ENCODE measurements around the gene HSDL1. TPM values are rescaled to one million over a fixed set of nuclear protein-coding genes. Genes with fewer than 3 reads are reported as not detected.

The HSDL1 gene
- 18.1 to 19.6 TPM (median 19.4 TPM) in 5 replicates for total RNA-seq (2022; extraction: Qiagen RNA extraction)

GRCh38 chr16:84144859-84145639 is at the start of gene HSDL1, which contains the start of gene DNAAF1:
TSS of gene HSDL1 (minus strand) at chr16:84145177. CDS start at chr16:84131321, 13,856 bp downstream.
TSS of gene DNAAF1 (plus strand) at chr16:84145308. CDS start at chr16:84145441, 133 bp downstream.

GRCh38 chr16:84190731-84191388 is 45.9 kb upstream of the HSDL1 start, which contains the start of gene ADAD2:
TSS of gene ADAD2 (plus strand) at chr16:84191157. CDS start at chr16:84191231, 74 bp downstream.

GRCh38 chr16:84186685-84187437 is 41.9 kb upstream of the HSDL1 start, which contains the start of gene TAF1C:
TSS of gene TAF1C (minus strand) at chr16:84187057. CDS start at chr16:84184988, 2,069 bp downstream.

GRCh38 chr16:84116720-84117493 is 28.1 kb downstream of the HSDL1 start, which contains the start of gene MBTPS1:
TSS of gene MBTPS1 (minus strand) at chr16:84116942. CDS start at chr16:84101783, 15,159 bp downstream.

Other genes with a start within 250 kb of the HSDL1 start
- 1.3 to 2.6 TPM (median 2.0 TPM) in 5 replicates for gene MLYCD, start 246.1 kb downstream of the HSDL1 start, total RNA-seq (2022; extraction: Qiagen RNA extraction)
- 24.7 to 57.0 TPM (median 29.9 TPM) in 5 replicates for gene OSGIN1, start 191.9 kb downstream of the HSDL1 start, total RNA-seq (2022; extraction: Qiagen RNA extraction)
- gene NECAB2, start 176.9 kb downstream of the HSDL1 start, total RNA-seq (2022; extraction: Qiagen RNA extraction), result 2.1 to 4.1 TPM (median 2.8 TPM) in 5 replicates
- not detected in 5 replicates for gene SLC38A8, start 102.4 kb downstream of the HSDL1 start, total RNA-seq (2022; extraction: Qiagen RNA extraction)
- gene MBTPS1, start 28.2 kb downstream of the HSDL1 start, total RNA-seq (2022; extraction: Qiagen RNA extraction), result 41.7 to 49.1 TPM (median 45.3 TPM) in 5 replicates
- gene DNAAF1, start 131 bp upstream of the HSDL1 start, total RNA-seq (2022; extraction: Qiagen RNA extraction), result 0.14 to 0.60 TPM (median 0.20 TPM) in 5 replicates
- 22.8 to 36.8 TPM (median 32.7 TPM) in 5 replicates for gene TAF1C, start 41.9 kb upstream of the HSDL1 start, total RNA-seq (2022; extraction: Qiagen RNA extraction)
- gene ADAD2, start 46.0 kb upstream of the HSDL1 start, total RNA-seq (2022; extraction: Qiagen RNA extraction), result 0.05 to 0.08 TPM (median 0.07 TPM) in 3 of 5 replicates, not detected in the others
- gene KCNG4, start 94.8 kb upstream of the HSDL1 start, total RNA-seq (2022; extraction: Qiagen RNA extraction), result not detected in 5 replicates
- gene WFDC1, start 149.7 kb upstream of the HSDL1 start, total RNA-seq (2022; extraction: Qiagen RNA extraction), result 0.07 TPM in 1 of 5 replicates, not detected in the others
- gene ATP2C2, start 223.4 kb upstream of the HSDL1 start, total RNA-seq (2022; extraction: Qiagen RNA extraction), result 0.04 to 0.10 TPM (median 0.07 TPM) in 4 of 5 replicates, not detected in the other

Data from A549 treated with CORT108297 at 1 μM for 4 hours (cell line).